GM12872 (cell line): ENCODE measurements around the gene COL26A1.

Source experiments
- CTCF ChIP-seq: IDR thresholded peaks from 3 replicates; pipeline ENCODE4 v1.5.1; 2011; ENCODE audit warnings: low read depth, mild to moderate bottlenecking, low read length, moderate library complexity; ENCODE audit not compliant: insufficient read depth

The COL26A1 gene

GRCh38 chr7:101588131-101588935 lies 225.7 kb downstream of the COL26A1 start:
- TF ChIP-seq CTCF, result no peak

GRCh38 chr7:101589052-101589451 lies 226.4 kb downstream of the COL26A1 start:
- TF ChIP-seq CTCF, result no peak

GRCh38 chr7:101589976-101590662 lies 227.4 kb downstream of the COL26A1 start:
- no peak for TF ChIP-seq CTCF

- no peak for TF ChIP-seq CTCF
Measured at GRCh38 chr7:101590663-101591435, 228.2 kb downstream of the COL26A1 start.

- TF ChIP-seq CTCF, result no peak
Measured at GRCh38 chr7:101591504-101591903, 228.8 kb downstream of the COL26A1 start.

- TF ChIP-seq CTCF, result no peak
Measured at GRCh38 chr7:101593556-101593955, 230.9 kb downstream of the COL26A1 start.

GRCh38 chr7:101594790-101595189 lies 232.1 kb downstream of the COL26A1 start:
- no peak for TF ChIP-seq CTCF
